A204.1 (cell line): Measurements from ENCODE around the gene NANOS2.
"Not testable (repeated sequence)": the region's sequence is repeated elsewhere in the genome, so short reads cannot be mapped to it uniquely, and the experiment has no call there.

ENCODE experiments used
- FAIRE-seq: peaks from 2 replicates; lab custom pipeline; 2012; peaks lifted over from hg19 to GRCh38; lab: Jason Lieb, UNC

The NANOS2 gene

GRCh38 chr19:45927565-45928261 lies 13.1 kb upstream of the NANOS2 start:
- FAIRE-seq, result peak; percentile 23

- FAIRE-seq, result no peak
These were observed 10.4 kb upstream of the NANOS2 start for GRCh38 chr19:45924891-45925447.

- FAIRE-seq, result no peak
These were observed 7.7 kb upstream of the NANOS2 start for GRCh38 chr19:45922281-45922680.

GRCh38 chr19:45920458-45920857 lies 5.9 kb upstream of the NANOS2 start:
- no peak for FAIRE-seq

GRCh38 chr19:45919678-45920077 lies 5.1 kb upstream of the NANOS2 start:
- no peak for FAIRE-seq

GRCh38 chr19:45918721-45919120 lies 4.1 kb upstream of the NANOS2 start:
- no peak for FAIRE-seq

GRCh38 chr19:45917421-45918091 lies 3.0 kb upstream of the NANOS2 start:
- no peak for FAIRE-seq

GRCh38 chr19:45911291-45911690 lies 3.3 kb downstream of the NANOS2 start:
- FAIRE-seq, result no peak

- FAIRE-seq, result no peak
These were observed 5.6 kb downstream of the NANOS2 start for GRCh38 chr19:45908956-45909355.

GRCh38 chr19:45906221-45906620 lies 8.4 kb downstream of the NANOS2 start:
- no peak for FAIRE-seq

GRCh38 chr19:45905011-45905410 lies 9.6 kb downstream of the NANOS2 start:
- FAIRE-seq, result no peak

- peak; percentile 94 for FAIRE-seq
These were observed 11.6 kb downstream of the NANOS2 start for GRCh38 chr19:45902651-45903625.

- no peak for FAIRE-seq
These were observed 12.5 kb downstream of the NANOS2 start, which contains the start of gene MYPOP for GRCh38 chr19:45901912-45902650. TSS of gene MYPOP (minus strand) at chr19:45902613. CDS start at chr19:45901773, 840 bp downstream.

GRCh38 chr19:45901432-45901911 lies 13.1 kb downstream of the NANOS2 start:
- FAIRE-seq, result no peak

- FAIRE-seq, result no peak
These were observed 13.7 kb downstream of the NANOS2 start for GRCh38 chr19:45900738-45901431.

GRCh38 chr19:45899919-45900589 lies 14.5 kb downstream of the NANOS2 start:
- FAIRE-seq, result no peak

- FAIRE-seq, result no peak
These were observed 15.3 kb downstream of the NANOS2 start for GRCh38 chr19:45899253-45899652.

- no peak for FAIRE-seq
These were observed 17.2 kb downstream of the NANOS2 start for GRCh38 chr19:45897261-45897812.

GRCh38 chr19:45895983-45896599 lies 18.5 kb downstream of the NANOS2 start:
- not testable (repeated sequence) for FAIRE-seq
